ENCODE data around the gene KRTAP5-8.
"Not testable (repeated sequence)": the region's sequence is repeated elsewhere in the genome, so short reads cannot be mapped to it uniquely, and the experiment has no call there.

The KRTAP5-8 gene

DNA sequence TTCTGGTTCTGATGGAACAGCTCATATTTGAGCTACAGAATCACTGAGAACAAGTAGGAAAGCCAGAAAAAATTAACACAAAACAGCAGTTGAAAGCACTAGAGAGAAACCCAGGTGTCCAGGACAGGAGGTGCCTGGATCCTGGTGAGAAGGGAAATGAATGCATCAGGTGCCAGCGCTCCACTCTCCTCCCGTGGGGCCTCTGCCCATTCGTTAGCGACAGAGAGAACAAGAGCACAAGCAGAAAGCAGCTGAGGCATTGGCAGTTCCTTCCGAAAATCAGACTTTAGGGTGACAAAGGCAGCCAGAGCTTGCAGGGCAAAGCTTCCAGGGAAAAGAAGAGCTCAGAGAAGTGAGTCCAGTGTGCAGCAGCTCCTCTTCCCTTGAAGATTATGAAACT lies 30.7 kb upstream of the KRTAP5-8 start:
- DNase-seq, result no peak

DNA sequence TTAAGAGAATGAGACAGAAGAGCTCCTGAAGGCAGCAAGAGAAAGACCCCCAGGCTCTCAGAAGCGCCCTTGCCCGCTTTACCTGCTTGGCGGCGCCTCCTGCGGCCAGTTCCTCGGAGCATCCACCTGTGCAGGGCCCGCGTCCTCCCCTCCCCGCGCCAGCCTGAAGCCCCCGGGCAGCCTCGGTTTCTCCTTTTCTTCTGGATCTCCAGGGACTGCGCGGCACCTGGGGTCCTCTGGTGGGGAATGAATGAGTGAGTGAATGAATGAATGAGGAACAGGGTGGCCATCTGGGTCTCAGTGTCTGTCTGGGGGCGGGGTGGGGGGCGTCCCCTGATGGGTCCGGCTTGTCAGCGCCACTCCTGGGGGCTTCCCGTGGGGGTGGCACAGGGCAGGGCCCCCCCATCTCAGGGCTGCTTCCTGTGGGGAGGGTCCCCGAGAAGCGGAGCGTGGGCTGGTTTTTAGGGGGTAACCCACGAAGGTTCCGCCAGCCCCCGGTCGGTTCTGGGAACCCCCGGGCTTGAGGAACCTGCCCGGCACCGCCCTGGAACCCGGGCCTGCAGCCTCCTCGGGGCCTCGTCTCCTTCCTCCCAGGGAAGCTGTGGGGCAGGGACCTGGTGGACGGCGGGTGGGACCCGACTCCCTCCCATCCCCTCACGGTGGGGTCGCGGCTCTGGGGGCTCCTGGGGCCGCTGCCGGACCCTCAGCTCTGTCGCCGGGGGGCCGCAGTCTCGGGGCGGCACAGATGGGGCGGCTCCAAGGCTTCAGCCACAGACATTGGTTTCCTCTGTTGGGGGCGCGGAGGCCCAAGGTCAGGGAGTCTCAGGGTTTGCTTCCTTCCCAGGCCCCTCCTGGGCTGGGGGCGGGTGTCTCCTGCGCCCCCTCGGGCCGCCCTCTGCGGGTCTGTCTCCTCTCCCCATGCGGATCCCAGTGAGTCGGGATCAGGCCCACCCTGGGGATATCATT lies 19.0 kb upstream of the KRTAP5-8 start:
- DNase-seq, result no peak

DNA sequence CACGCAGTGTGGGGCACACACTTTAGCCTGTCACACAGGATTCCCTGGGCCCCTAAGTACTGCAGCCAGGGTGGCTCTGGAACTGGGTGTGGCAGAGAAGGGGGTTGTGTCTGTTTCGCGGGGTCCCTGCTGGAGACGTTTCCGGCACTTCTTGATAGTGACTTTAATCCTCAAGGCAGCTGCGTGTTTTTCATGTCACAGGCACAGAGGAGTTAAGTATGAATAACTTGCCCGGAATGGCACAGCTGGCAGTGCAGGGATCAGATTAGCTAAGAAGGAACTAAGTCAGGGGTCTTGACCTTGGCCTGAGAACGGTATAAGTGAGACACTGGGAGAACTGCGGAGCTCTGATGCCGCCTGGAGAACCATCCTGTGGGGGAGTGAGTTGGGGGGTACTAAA lies 18.3 kb upstream of the KRTAP5-8 start:
- DNase-seq, result no peak

DNA sequence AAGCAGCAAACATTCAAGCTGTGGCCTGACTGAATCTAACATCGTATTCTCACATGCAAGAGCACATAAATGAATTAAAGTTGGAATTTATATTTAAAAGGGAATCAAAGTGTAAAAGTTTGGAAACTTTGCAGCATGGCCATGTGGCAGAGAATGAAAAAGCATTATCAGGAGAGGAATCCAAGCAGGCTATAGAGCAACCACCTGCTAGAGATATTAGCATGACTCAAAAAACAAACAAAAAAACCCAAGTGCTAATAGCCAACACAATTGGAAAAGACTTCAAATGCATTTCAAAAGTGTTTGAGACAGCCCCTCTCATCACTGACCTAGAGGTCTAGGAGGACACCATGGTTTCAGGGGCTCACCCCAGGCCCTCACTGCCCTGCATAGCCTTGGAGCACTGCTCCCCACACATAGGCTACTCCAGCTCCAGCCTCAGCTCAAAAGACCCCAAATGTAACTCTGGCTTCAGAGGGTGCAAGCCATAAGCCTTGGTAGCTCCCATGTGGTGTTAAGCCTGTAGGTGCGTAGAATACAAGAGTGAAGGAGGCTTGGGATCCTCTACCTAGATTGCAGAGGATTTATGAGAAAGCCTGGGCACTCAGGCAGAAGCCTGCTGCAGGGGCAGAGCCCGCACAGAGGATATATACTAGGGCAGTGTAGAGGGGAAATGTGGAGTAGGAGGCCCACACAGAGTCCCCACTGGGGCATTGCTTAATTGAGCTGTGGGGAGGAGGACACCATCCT lies 12.5 kb upstream of the KRTAP5-8 start:
- DNase-seq, result no peak

DNA sequence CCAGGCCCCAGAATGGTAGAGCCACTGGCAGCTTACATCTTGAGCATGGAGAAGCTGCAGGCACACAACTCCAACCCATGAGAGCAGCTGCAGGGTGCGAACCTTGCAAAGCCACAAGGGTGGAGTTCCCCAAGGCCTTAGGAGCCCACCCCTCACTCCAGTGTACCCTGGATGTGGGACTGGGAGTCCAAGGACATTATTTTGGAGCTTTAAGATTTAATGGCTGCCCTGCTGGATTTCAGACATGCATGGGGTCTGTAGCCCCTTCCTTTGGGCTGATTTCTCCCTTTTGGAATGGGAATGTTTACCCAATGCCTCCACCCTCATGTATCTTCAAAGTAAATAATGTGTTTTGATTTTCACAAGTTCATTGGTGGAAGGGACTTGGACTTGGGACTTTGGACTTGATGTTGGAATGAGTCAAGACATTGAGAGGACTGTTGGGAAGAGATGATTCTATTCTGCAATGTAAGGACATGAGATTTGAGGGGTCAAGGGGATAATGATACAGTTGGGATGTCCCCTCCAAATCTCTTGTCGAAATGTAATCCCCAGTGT lies 11.8 kb upstream of the KRTAP5-8 start:
- no peak for DNase-seq

DNA sequence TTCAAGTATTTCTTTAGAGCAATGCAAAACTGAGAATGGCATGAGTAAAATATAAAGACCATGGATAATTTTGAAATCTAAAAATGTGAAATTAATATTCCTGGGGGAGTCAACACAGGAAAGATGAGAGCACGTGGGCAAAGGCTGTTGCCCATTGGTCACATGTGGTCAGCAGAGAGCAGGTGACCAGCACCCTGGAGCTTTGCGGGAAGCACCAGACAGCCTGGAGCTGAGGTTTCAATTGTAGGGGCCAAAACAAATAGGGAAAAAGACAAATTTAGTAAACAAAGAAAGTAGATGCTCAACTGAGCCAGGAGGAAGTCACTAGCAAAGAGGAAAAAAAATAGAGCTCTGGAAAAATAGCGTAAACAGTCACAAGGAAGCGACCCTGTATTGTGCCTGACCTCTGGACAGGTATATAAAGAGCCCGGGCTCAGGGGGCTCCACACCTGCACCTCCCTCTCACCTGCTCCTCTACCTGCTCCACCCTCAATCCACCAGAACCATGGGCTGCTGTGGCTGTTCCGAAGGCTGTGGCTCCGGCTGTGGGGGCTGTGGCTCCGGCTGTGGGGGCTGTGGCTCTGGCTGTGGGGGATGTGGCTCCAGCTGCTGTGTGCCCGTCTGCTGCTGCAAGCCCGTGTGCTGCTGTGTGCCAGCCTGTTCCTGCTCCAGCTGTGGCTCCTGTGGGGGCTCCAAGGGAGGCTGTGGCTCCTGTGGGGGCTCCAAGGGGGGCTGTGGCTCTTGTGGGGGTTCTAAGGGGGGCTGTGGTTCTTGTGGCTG lies 10.8 kb upstream of the KRTAP5-8 start, which contains the start of gene KRTAP5-7:
Gene KRTAP5-7 (plus strand): TSS at position 472 of the 780 bp plus-strand sequence. CDS start 34 bp downstream, at position 506.
- DNase-seq, result not testable (repeated sequence)

DNA sequence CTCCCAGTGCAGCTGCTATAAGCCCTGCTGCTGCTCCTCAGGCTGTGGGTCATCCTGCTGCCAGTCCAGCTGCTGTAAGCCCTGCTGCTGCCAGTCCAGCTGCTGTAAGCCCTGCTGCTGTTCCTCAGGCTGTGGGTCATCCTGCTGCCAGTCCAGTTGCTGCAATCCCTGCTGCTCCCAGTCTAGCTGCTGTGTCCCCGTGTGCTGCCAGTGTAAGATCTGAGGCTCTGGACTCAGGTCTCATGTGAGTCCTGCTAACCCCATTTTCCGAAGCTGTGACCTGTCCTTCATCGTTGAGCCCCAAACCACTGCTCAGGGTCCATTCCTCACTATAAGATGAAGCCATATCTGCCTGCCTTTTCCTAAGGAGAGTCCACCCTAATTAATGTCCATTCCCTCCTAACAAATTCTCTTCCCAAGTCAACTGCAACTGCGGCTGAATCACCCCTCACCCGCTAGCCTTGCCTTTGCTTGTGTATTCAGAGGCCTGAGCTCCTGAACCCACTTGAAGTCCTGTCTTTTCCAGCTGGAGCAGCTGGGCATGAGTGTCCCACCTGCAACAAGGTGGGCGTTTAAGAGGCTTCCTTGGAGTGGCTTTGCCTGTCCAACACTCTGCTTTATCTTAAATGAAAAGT lies 10.1 kb upstream of the KRTAP5-8 start:
- no peak for DNase-seq

DNA sequence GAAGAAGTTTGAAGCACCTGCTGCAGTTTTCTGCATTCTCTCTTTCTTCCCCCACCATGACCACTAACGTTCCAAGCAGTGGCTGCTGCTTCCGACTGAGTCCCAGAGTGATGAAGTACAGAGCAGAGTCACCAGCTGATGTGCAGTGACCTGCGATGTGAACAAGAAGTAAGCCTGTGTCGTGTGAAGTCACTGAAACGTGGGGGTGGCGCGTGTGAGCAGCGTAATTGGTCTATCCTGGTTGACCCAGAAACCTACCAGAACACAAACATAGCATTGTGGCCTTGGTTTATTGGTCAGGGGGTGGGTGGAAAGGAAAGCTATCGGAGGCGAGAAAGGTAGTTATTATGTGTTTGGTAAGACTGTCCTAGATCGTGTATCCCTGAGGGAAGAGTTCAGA lies 7.2 kb upstream of the KRTAP5-8 start:
- no peak for DNase-seq

DNA sequence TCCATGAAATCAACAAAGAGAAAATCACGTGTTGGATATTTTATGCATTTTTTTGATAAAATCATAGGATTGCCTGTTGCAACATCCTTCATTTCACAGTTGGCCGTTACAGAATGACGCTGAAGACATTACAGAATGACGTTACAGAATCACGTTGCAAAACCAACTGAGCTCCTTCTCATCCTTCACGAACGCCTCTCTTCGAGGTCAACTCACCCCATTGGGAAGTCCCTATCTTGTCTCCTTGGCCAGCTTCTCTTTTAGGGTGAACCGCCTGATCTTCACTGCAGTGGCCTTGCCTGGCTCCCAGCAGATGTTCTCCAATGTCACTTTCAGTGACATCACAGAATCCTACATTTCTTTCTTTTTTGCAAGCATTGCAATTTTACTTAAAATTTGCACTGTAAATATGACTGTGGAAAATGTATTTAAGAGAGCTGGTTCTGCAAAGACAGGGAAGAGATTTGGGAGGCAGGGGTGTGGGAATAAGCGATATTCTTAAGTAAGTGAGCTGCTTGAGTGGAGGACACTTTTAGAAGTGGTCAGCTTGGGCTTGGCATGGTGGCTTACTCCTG lies 5.7 kb upstream of the KRTAP5-8 start:
- DNase-seq, result no peak

DNA sequence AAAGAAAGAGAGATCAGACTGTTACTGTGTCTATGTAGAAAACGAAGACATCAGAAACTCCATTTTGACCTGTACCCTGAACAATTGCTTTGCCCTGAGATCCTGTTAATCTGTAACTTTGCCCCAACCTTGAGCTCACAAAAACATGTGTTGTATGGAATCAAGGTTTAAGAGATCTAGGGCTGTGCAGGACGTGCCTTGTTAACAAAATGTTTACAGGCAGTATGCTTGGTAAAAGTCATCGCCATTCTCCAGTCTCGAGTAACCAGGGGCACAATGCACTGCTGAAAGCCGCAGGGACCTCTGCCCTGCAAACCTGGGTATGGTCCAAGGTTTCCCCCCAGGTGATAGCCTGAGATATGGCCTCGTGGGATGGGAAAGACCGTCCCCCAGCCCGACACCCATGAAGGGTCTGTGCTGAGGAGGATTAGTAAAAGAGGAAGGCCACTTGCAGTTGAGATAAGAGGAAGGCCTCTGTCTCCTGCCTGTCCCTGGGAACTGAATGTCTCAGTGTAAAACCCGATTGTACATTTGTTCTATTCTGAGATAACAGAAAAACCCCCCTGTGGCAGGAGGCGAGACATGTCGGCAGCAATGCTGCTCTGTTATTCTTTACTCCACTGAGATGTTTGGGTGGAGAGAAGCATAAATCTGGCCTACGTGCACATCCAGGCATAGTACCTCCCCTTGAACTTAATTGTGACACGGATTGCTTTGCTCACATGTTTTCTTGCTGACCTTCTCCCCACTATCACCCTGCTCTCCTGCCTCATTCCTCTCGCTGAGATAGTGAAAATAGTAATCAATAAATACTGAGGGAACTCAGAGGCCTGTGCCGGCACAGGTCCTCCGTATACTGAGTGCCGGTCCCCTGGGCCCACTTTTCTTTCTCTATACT lies 2.9 kb upstream of the KRTAP5-8 start:
- DNase-seq, result not testable (repeated sequence)

DNA sequence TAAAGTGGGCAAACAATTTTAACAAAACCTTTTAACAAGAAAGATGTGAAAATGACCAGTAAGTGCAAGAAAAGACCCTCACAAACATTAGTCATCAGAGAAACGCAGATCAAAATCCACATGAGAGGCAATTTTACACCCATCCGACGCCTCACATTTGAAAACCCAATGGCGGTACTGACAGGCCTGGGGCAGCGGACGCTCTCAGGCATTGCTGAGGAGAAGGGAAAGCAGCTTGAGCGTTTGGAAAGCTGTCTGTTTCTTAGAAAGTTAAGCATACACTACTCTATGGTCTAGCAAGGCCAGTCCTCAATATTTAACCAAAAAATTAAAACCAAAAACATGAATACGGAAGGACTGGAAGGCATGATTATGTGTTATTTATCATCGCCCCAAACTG lies 2.0 kb upstream of the KRTAP5-8 start:
- DNase-seq, result no peak

DNA sequence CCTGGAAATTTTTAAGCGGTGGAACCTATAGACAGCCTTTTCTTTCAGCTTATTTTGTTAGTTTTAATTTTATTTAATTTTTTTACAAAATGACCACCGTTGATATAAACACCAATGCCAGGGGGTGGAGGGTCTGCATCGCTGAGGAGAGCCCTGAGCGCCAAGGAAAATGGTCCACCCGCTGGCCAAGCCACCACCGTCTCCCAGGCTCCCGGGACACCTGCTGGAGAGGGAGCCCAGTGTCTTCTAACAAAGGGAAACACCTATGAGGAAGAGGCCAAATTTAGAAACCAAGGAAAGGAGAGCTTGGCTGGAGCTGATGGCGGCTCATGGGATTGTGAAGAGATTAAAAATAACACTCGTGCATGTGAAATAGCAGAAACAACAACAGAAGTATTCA lies 288 bp upstream of the KRTAP5-8 start:
- no peak for DNase-seq

DNA sequence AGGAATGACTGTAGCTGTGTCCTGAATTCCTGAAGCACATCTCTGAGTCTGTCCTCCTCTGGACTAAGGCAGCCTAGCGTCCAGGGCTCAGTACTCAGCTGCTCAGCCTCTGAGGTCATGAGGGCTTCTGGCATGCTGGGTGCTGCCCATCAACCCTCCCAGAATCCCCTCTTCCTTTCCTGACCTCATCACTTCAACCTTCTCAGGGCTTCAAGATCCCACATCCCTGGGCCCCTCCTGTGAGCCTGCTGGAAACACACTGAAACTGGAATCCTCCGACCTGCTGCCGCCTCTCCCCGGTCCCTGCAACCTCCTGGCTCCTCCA lies 803 bp downstream of the KRTAP5-8 start:
- DNase-seq, result no peak

DNA sequence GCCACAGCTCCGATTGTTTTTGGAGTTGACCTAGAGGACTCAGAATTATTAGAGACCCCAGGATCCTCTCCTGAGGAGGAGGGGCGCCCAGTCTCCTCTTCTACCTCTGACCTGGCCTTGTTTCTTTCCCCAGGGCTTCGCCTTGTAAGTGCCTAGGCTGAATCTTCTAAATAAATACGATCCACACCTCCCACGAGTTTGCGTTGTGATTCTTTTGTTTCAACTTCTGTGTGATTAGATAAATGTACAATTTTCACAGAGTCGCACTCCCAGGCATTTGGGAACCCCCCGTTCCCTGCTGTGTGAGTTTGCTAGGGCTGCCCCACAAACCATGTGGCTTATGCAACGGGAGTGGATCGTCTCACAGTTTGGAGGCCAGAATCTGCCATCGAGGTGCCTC lies 1.2 kb downstream of the KRTAP5-8 start:
- no peak for DNase-seq

DNA sequence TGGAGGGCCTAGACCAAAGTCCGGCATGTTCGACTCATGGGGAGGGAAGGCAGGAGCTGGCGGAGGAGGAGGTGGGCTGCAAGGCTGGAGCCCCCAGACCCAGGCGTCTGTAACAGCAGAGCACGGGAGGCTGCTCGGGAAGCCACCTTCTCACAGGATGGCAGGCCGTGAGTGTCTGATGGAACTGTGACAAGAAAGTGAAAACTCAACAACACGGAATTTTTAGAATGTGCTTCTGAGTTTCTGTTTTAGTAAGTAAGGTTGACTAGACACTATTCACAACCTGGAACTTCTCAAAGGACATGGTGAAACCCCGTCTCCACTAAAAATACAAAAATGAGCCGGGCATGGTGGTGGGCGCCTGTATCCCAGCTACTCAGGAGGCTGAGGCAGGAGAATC lies 2.1 kb downstream of the KRTAP5-8 start:
- not testable (repeated sequence) for DNase-seq

DNA sequence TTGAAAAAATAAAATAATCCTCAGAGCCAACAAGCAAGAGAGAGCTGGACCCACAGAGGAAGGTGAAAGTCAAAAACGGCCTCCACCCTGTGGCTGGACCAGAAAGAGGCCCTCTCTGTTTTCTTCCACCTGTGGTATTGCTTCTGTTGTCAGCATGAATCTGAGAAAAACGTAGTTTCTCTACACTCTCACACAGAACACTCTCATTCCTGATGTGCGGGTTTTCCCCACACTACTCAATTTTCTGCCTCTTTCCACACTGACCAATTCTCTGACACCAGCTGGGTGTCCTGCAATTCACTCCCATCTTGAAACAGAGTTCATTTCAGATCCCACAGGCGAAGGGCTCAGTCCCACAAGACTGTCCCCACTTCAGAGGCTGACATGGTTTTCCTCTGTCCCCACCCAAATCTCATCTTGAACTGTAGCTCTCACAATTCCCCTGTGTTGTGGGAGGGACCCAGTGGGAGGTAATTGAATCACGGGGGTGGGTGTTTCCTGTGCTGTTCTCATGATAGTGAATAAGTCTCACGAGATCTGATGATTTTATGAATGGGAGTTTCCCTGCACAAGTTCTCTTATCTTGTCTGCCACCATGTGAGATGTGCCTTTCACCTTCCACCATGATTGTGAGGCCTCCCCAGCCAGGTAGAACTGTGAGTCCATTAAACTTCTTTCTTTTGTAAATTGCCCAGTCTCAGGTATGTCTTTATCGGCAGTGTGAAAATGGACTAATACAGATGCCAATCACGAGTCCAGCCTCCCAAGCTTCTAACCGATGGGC lies 2.9 kb downstream of the KRTAP5-8 start:
- not testable (repeated sequence) for DNase-seq

DNA sequence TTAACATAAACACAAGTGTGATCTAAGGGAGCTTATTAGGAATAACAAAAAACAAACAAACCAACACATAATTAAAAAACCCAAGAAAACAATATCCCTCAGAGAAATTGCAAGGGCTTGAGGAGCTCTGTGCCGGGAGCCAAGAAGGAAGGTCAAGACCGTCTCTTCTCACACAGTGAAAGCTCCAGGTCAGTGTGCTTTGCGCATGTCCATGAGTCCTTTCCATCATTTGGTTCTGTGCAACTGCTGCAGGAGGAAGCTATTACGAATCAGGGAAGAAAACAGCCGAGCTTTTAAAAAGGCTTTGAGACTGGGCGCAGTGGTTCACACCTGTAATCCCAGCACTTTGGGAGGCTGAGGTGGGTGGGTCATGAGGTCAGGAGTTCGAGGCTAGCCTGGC lies 4.6 kb downstream of the KRTAP5-8 start:
- no peak for DNase-seq

All from amygdala (tissue), 56 donors.